Activated B cell treated with CpG ODN at 0.5 μM for 24 hours (primary cell): Measurements from ENCODE around the gene EBF3. TPM values are rescaled to one million over a fixed set of nuclear protein-coding genes. Genes with fewer than 3 reads are reported as not detected.

Source experiments
- ATAC-seq: fragments of 200-7000 bp; cut with Tn5 transposase; one replicate; pipeline ENCODE4 v1.10.0; 2021; ENCODE audit warnings: low read depth, mild to moderate bottlenecking, moderate library complexity
- CTCF ChIA-PET: fragments of 350-600 bp; sonication (Branson Sonifier 250); formaldehyde crosslinking; loops from one replicate; lab custom pipeline; 2021; ENCODE audit warnings: antibody characterized with exemption; lab: Charles Lee
- POLR2A ChIA-PET: fragments of 350-600 bp; sonication (Branson Sonifier 250); formaldehyde crosslinking; loops from one replicate; lab custom pipeline; 2021; ENCODE audit warnings: antibody characterized with exemption; lab: Charles Lee
- DNase-seq: peaks from one replicate; pipeline ENCODE4 v3.0.0; 2022
- H3K27ac Mint-ChIP-seq: one replicate; pipeline ENCODE4 v1.8.0; 2020; ENCODE audit warnings: mixed read lengths
- H3K27me3 Mint-ChIP-seq: one replicate; pipeline ENCODE4 v1.8.0; 2021; ENCODE audit warnings: mixed read lengths
- H3K36me3 Mint-ChIP-seq: one replicate; pipeline ENCODE4 v1.8.0; 2021; ENCODE audit warnings: low read depth, mixed read lengths
- H3K4me1 Mint-ChIP-seq: one replicate; pipeline ENCODE4 v1.8.0; 2021; ENCODE audit warnings: mixed read lengths
- H3K4me3 Mint-ChIP-seq: one replicate; pipeline ENCODE4 v1.8.0; 2020; ENCODE audit warnings: mild to moderate bottlenecking, mixed read lengths
- H3K9me3 Mint-ChIP-seq: one replicate; pipeline ENCODE4 v1.8.0; 2020; ENCODE audit warnings: mixed read lengths
- intact Hi-C: fragments of 100-400 bp; cut with micrococcal nuclease; formaldehyde crosslinking; loops from one replicate; pipeline ENCODE4 v1.15.1; 2024
- total RNA-seq: library from RNA; stranded (reverse); gene quantifications from 2 replicates; pipeline ENCODE4 v1.2.3, GENCODE V29; 2022
- TF ChIP-seq, protein P1 (sequence below): fragments of 200-600 bp; IDR thresholded peaks from one replicate; pipeline ENCODE4 v1.8.0; 2022; ENCODE audit warnings: antibody characterized with exemption, mild to moderate bottlenecking

The EBF3 gene
- total RNA-seq, 1 donor from 2014 or later: not detected

DNA sequence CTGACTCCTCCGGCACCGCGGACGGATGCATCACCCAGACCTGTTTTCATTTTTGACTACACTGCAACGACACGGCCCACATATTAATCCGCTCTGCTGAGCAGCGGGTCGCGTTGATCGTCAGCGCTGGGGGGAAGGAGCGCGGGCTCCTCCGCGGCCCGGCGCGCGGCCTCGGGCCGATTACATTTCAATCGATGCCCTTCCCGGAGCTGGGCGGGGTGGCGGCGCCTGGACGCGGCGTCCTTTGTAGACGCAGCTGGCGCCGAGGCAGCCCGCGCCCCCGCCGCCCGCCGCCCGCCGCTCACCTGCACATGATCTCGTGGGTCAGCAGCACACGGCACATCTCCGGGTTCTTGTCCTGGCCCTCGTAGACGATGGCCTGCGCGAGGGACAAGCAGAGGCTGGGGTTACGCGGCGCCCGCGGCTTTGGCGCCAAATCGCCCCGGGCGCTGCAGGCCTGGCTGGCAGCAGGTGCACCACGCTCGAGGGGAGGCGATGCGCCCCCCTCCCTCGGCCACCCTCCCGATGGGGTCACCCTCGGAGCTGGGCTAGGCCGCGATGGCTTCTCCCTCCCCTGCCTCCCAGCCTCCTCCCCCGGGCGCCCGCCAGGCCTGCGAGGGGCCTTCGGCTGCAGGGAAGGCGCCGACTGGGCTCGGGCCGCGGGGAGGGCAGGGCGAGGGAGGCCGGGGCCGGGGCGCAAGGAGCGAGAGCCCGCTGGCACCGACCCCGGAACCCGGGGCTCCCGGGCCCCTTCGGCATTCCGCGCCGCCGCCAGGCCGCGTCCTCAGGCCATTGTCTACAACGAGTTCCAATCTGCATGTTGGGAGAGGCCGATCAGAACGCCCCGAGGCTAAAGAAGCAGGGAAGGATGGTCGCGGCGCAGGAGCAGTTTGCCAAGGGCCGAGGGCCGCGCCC is 5.2 kb downstream of the EBF3 start:
- no peak overlapping the region for H3K27ac Mint-ChIP-seq
- no peaks in the 10 kb centered on the region for H3K36me3 Mint-ChIP-seq
- intact Hi-C loops: no loop called here
- ChIA-PET CTCF (no interaction called here), POLR2A (no interaction called here)
- H3K27me3 Mint-ChIP-seq: peaks cover 60% of the 10 kb centered on the region
- ATAC-seq: no peak
- peak overlapping the region; percentile 9 for H3K4me3 Mint-ChIP-seq
- H3K4me1 Mint-ChIP-seq: peaks cover 21% of the 10 kb centered on the region
- TF ChIP-seq, protein P1, sequence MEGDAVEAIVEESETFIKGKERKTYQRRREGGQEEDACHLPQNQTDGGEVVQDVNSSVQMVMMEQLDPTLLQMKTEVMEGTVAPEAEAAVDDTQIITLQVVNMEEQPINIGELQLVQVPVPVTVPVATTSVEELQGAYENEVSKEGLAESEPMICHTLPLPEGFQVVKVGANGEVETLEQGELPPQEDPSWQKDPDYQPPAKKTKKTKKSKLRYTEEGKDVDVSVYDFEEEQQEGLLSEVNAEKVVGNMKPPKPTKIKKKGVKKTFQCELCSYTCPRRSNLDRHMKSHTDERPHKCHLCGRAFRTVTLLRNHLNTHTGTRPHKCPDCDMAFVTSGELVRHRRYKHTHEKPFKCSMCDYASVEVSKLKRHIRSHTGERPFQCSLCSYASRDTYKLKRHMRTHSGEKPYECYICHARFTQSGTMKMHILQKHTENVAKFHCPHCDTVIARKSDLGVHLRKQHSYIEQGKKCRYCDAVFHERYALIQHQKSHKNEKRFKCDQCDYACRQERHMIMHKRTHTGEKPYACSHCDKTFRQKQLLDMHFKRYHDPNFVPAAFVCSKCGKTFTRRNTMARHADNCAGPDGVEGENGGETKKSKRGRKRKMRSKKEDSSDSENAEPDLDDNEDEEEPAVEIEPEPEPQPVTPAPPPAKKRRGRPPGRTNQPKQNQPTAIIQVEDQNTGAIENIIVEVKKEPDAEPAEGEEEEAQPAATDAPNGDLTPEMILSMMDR: no peak
- DNase-seq: no peak
- no peaks in the 10 kb centered on the region for H3K9me3 Mint-ChIP-seq

GRCh38 chr10:129958148-129958628 is 5.9 kb downstream of the EBF3 start:
- ChIA-PET CTCF (no interaction called here), POLR2A (no interaction called here)
- Mint-ChIP-seq H3K36me3 (no peaks in the 10 kb centered on the region), H3K27me3 (peaks cover 61% of the 10 kb centered on the region), H3K27ac (no peak overlapping the region), H3K4me1 (peaks cover 21% of the 10 kb centered on the region), H3K9me3 (no peaks in the 10 kb centered on the region), H3K4me3 (peak overlapping the region; percentile 9)
- DNase-seq (no peak), ATAC-seq (no peak)
- intact Hi-C loops: no loop called here
- TF ChIP-seq, protein P1: no peak

DNA sequence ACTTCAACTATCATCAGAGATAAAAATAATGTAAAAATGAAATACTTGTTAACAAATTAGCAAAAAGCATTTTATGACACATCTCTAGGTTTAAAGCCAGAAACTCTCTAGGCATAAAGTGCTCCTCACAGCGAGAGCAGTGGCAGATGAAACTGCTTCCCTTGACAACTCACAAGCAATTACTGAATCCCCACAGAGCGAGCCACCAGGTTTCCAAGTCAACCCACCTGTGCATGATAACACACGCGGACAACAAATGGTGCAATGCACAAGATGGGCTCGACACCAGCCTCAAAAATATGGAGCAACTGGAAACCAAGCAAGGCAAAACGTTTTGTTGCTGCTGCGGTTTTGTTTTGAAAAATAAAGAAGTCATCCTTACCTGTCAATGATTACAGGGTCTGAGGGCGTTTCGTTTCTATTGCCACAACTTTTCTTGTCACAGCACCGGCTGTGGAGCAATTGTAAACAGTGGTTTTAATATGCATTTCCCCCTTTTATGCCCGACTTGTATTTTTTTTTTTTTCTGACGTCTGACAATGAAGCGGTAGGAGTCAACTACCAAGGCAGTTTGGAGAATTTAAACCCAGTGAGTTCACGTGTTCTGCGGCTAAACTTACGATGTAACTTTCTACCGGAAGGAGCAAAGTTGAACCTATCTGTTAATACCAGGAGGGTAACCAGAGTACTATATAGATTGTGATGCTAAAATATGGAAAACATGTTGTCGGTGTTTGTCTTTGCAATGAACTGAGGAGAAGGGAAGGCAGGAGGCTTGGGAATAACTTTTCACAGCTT is 7.0 kb downstream of the EBF3 start:
- H3K4me3 Mint-ChIP-seq: no peak overlapping the region
- intact Hi-C loops: no loop called here
- H3K9me3 Mint-ChIP-seq: no peaks in the 10 kb centered on the region
- H3K27ac Mint-ChIP-seq: no peak overlapping the region
- H3K27me3 Mint-ChIP-seq: peaks cover 59% of the 10 kb centered on the region
- no peaks in the 10 kb centered on the region for H3K36me3 Mint-ChIP-seq
- no peak for DNase-seq
- no peak for ATAC-seq
- TF ChIP-seq, protein P1: no peak
- H3K4me1 Mint-ChIP-seq: peaks cover 13% of the 10 kb centered on the region
- ChIA-PET CTCF (no interaction called here), POLR2A (no interaction called here)

DNA sequence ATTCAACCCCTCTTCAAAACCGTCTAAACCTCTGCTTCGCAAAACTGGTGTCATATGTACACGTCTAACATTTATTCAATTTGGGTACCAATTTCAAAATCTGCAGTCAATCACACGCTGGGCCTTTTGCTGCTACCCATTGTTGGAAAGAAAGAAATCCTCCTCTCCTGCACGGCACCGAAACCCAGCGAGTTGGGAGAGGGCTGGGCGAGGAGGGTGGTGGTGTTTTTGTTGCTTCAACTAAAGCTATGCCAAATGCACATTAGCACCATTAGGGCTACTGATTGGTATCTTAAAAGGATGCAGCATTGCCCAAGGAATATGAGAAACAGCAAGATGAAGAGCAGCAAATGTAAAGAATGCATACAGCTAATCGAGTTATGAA is 7.8 kb downstream of the EBF3 start:
- DNase-seq (no peak), ATAC-seq (no peak)
- POLR2A ChIA-PET: no interaction called here
- H3K36me3 Mint-ChIP-seq: no peaks in the 10 kb centered on the region
- H3K27me3 Mint-ChIP-seq: peaks cover 51% of the 10 kb centered on the region
- TF ChIP-seq, protein P1: no peak
- H3K4me1 Mint-ChIP-seq: peaks cover 11% of the 10 kb centered on the region
- H3K9me3 Mint-ChIP-seq: no peaks in the 10 kb centered on the region
- intact Hi-C loops: no loop called here
- no peak overlapping the region for H3K4me3 Mint-ChIP-seq
- CTCF ChIA-PET: no interaction called here
- no peak overlapping the region for H3K27ac Mint-ChIP-seq
